HL-60/S4 treated with phorbol 12-myristate 13-acetate at 8.2 ng/mL for 4 days and 3 days (cell line): ENCODE measurements around the gene SPDYE3.
"Not testable (repeated sequence)": the region's sequence is repeated elsewhere in the genome, so short reads cannot be mapped to it uniquely, and the experiment has no call there.

Experiments
- in situ Hi-C: fragments of 300-500 bp; cut with MboI; formaldehyde crosslinking; loops from 2 replicates; pipeline ENCODE4 v1.15.0; 2022; ENCODE audit warnings: low sequenced_read_pairs

SPDYE3 gene

DNA sequence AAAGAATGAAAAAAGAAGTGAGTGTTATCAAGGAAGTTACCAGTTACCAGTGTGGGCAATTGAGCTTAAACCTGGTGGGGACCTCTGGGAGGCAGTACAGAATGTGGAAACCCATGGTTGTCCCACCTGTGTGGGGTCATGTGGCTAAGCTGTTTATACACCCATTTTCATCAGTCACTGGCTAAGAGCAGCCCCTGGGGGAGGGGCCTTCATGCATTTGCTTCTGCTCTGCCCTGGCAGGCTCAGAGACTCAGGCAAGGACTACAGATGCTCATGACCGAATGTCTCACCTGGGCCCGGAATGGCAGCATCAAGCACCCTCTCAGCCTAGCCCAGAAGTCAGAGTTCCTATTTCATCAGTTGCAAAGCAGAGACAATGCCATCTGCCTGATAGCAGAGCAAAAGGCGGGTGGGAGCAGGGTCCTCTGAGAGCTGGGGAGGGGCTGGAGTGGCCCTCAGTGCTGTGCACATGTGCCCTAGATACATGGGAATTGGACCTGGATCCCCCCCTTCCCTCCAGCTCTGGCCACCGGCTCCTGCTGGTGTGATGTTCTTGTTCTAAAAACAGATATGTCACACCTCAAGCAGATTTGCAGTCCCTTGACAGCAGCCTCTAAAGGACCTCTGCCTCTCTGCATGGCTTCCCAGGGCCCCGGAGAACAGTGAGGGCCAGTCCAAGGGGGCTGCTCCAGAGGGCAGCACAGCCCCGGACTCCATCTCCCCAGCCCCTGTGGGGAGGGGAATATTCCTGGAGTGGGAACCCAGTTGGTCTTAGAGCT lies 20.1 kb upstream of the SPDYE3 start:
- in situ Hi-C loops = not testable (repeated sequence)

DNA sequence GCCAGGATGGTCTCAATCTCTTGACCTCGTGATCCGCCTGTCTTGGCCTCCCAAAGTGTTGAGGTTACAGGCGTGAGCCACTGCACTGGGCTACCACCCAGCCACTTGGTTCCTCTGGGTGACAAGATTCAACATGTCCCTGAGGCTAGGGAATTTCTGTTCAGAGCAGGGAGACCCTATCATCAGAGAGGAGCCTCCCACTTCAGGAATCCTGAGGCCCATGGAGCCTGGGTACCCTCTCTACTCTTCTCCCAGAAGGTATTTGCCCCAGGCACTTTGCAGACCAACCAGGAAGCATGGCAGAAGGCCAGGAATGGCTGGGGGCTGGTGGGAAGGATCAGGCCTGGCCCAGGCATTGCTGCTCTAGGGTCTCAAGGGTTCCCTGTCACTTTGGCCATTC lies 19.2 kb upstream of the SPDYE3 start:
- in situ Hi-C loops = not testable (repeated sequence)

DNA sequence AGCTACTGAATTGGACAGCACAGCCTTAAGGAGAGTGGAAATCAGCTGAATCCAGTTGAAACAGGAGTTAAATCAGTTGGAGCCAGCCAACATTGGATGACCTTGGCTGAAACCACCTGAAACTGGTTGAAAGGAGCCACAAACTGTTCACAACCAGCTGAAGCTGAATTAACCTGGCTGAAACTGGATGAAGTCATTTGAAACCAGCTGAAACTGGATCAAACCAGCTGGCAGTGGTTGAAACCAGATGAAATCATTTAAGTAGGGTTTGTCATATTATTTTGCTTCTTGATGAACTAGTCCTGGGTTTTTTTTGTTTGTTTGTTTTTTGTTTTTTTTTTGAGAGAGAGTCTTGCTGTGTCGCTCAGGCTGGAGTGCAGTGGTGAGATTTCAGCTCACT lies 15.3 kb upstream of the SPDYE3 start:
- in situ Hi-C loops = not testable (repeated sequence)

DNA sequence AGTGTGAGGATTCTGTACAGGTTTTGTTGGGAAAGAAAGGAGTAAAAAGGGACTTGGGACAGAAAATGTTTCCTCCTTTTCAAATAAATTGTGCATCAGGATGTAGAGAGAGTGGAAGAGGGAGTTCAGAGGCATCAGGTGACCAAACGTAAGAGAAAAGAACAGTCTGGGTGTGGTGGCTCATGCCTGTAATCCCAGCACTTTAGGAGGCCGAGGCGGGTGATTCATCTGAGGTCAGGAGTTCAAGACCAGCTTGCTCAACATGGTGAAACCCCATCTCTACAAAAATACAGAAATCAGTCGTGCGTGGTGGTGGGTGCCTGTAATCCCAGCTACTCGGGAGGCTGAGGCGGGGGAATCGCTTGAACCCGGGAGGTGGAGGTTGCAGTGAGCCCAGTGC lies 12.2 kb upstream of the SPDYE3 start:
- in situ Hi-C loops = not testable (repeated sequence)

DNA sequence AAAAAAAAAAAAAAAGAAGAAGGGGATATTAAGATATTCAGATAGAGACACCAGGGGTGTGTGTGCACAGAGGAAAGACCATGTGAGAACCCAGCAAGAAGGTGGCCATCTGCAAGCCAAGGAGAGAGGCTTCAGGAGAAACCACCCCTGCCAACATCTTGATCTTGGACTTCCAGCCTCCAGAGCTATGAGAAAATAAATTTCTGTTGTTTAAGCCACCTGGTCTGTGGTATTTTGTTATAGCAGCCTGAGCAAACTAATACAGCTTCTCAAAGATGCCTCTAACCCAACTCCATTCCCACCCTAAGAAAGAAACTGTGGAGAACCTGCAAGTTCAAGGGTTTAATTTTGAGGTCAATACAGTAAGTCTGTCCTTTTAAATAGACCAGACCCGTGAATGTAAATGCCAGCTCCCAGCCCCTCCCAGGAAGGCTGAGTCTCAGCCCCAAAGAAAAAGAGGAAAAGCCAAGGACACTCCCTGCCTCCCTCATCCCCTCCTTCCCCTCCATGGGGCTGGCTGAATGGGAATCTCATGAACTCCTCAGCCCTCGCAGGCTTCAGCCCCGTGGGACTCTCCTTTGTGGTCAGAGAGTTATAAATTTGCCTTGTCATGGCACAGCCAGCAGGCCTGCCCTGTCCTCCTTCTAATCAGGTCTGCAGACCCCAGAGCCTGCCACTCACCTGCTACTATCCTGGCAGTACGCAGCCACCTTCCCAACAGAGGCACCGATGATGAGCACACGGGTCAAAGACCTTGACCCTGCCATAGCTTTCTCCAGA lies 9.5 kb upstream of the SPDYE3 start:
- in situ Hi-C loops = not testable (repeated sequence)

DNA sequence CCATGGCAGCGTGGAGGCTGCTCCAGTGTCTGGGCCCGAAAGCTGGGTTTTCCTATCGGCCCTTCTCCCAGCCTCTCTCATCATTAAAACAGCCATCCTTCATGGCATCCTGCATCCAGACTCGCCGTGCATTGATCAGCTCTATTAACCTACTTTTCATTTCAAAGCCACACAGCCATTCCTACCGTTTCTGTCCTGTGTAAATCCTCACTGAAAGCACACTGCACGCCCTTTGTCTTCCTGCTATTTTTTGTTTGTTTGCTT lies 8.9 kb upstream of the SPDYE3 start:
- in situ Hi-C loops = not testable (repeated sequence)

DNA sequence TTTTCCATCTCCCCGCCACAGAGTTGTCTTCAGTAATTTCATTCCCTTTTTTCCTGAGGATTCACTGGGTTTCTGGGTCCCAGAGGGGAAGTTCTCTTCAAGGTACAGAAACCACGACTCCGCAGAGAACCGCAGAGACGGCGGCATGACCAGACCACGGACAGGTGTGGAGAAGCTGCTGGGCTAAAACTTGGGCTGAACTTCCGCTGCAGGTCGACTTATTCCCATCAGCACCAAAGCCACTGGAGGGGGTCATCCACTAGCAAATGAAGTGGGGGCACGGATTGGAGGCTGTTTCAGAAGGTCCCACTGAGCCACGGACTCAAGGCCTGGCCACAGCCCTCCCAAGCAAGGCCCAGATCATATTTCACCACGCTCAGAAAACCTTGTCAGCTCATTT lies 3.0 kb upstream of the SPDYE3 start:
- in situ Hi-C loops = not testable (repeated sequence)

DNA sequence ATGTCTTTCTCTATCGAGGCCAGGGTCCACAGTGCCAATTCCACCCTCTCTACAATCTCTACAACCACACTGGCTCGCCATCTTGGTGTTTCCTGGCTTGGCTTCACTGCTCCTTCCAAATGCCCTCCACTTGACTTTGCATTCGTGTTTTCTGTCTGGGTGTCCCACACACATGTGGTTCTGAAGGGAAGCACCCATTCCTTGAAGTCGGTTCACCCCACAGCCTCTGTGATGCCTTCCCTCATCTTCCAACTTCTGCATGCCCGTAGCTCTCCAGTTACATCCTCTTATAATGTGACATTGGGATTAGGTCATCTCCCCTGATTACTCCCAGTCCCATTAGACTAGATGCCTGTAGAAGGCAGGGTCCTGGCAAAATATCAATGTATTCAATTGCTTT lies 10.8 kb downstream of the SPDYE3 start:
- in situ Hi-C loops = not testable (repeated sequence)

DNA sequence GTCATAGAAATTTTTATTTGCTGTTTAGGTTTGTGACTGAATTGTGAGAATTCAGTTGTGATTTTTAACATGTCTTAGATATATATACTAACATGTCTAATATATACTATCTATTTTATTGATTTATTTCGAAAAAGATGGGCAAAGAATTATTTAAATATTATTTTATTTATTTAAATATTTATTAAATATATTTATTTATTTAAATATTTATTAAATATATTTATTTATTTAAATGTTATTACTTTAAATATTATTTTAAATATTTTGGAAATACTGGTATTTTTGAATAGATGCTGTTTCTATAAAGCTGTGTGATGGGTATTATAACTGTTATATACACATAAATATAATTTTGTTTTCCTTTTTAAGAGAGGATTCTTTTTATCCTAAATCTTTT lies 14.1 kb downstream of the SPDYE3 start:
- in situ Hi-C loops = not testable (repeated sequence)

DNA sequence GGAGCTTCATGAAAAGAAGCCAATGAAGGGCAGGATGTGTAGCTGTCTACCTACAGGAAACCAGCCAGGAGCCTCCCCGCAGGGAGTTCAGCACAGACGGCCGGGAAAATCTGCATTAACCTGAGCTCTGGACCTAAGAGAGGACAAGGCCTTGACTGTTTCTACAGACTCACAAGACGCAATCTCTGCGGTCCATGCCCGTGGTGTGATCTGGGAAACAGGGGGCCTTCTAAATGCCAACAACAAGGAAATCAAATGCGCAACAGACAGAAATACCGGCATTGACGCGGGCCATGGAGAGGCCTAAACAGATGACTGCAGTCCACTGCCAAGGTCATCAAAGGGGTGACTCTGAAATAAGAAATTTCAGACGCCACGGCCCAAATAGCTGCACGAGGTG lies 16.7 kb downstream of the SPDYE3 start:
- in situ Hi-C loops = not testable (repeated sequence)

DNA sequence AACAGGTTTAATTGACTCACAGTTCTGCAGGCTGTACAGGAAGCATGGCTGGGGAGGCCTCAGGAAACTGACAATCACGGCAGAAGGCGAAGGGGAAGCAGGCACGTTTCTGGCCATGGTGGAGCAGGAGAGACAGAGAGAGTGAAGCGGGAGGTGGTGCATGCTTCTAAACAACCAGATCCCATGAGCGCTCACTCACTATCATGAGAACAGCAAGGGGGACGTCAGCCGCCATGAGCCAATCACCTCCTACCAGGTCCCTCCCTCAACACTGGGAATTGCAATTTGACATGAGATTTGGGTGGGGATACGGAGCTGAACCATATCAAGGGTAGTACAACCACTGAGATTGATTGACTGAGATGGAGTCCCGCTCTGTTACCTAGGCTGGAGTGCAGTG lies 18.2 kb downstream of the SPDYE3 start:
- in situ Hi-C loops = not testable (repeated sequence)

DNA sequence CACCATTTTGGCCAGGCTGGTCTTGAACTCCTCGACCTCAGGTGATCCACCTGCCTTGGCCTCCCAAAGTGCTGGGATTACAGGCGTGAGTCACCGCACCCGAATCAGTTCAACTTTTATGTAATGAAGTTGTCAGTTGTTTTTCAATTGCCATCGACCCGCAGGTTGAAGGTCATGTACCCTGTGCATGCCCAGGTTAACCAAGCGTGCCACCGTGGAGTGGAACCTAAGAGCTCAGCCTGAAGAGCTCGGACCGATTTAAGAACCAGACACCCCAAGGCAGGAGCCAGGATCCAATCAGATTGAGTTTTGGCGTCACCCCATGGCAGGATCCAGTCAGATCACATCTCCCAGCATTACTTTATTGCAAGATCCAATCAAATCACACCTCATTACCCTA lies 19.4 kb downstream of the SPDYE3 start:
- in situ Hi-C loops = not testable (repeated sequence)

DNA sequence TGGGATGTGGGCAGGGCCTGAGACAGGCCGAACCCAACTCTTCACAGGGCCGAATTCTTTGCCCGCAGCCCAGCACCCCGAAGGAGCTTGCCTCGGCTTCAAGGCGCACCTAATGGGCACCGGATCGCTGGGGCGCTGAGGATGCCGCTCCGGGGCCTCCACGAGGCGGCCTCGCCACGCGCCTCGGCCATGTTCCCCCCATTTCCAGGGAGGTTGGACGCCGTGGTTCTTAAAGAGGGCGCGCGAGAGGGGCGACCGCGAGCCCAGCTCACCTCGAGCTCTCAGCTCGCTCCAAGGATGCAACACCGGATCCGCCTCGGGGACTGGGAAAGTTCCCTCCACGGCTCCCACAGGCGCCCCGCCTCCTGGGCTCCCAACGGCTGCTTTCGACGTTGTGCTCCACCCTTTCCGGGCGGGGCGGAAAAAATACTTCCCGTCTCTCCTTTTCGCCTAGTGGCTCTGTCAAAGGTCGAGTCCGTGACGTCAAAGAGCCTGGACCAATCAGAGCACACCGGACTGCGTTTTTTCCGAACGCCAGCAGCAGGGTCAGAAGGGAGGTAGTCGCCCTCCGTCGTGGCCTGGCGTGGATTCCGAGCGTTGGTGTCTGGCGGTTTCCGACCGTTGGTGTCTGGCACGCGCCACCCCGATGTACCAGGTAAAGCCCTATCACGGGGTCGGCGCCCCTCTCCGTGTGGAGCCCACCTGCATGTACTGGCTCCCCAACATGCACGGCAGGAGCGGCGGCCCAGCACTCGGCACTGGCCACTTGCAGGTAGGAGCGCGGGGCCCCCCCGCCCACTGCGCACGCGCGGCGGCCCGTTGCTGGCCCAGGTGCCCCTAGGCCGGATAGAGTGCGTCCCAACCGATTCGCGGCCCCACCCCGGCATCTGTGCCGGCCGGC lies 28.3 kb downstream of the SPDYE3 start:
- in situ Hi-C loops = not testable (repeated sequence)

DNA sequence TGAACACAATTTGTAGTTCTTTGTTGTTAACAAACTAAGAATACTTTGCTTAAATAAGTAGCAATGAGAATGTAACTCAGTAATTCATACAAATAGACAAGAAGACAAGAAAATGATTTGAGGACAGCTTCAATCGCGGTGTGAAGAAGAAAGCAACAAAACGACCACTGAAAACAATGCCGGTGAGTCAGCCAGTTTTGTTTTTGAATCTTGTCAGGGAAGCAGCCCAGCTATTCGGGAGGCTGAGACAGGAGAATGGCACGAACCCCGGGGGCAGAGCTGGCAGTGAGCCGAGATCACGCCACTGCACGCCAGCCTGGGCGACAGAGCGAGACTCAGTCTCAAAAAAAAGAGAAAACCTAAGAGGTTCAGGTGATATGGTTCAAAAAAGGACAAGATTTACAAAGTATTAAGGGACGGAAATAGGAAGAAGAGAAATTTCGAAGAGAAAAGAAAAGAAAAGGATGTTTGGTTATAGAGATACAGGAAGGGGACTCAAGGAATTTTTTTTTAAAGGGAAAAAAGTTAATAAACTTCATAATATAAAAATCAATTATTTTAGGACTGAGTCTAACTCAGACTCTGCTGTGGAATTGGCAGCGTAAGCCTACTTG lies 30.7 kb downstream of the SPDYE3 start:
- in situ Hi-C loops = not testable (repeated sequence)

DNA sequence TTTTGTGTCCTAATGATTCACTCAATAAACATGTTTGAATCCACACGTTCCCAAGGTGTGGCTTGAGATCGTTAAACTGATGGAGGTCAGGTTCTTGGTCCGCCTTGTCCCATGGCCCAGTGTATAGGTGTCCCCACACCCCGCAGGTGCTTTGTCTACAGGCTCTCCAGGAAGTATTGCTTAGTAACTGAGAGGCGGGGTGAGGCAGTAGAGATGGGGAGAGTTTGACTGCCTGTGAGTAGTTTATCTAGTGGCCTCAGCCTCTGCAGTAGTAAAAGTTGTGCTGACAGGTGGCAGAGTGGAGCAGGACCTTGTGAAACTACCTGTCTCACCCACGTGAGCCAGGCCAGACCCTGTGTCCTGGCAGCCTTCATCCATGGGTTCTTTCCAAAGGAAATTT lies 33.8 kb downstream of the SPDYE3 start:
- in situ Hi-C loops = not testable (repeated sequence)

DNA sequence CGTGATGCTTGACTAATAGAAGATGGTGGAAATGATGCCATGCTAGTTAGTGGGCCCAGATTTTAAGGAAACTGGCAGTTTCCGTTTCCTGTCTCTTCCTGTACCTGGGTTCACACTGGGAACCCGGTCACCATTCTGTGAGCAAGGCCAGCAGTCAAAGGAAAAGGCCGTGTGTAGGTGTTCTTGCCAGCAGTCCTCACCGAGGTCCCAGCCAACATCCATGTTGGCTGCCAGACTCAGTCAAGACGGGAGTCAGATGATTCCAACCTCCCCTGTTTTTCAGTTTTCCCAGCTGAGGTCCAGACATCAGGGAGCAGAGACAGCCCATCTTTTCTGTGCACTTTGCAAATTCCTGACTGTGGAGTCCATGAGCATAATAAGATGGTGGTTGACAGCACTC lies 35.3 kb downstream of the SPDYE3 start:
- in situ Hi-C loops = no loop called here

DNA sequence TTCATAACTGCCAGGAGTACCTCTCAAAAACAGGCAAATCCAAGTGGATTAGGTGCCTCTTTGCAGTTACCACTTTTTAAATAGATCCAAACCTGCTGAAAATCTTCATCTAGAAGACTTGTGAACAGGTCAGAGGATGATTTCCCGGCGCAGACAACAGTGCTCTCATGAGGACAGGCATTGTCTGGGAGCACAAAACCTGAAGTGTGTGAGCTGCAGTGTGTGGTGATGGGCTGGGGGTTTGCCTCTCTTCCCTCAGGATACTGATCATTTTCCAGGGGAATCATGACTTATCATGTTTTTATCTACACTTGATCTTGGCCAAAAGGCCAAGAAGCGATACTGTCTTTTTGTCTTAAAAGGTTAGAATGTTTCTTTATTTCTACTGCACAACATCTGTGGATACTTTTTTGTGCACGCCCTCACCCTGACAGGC lies 36.6 kb downstream of the SPDYE3 start:
- in situ Hi-C loops = not testable (repeated sequence)

DNA sequence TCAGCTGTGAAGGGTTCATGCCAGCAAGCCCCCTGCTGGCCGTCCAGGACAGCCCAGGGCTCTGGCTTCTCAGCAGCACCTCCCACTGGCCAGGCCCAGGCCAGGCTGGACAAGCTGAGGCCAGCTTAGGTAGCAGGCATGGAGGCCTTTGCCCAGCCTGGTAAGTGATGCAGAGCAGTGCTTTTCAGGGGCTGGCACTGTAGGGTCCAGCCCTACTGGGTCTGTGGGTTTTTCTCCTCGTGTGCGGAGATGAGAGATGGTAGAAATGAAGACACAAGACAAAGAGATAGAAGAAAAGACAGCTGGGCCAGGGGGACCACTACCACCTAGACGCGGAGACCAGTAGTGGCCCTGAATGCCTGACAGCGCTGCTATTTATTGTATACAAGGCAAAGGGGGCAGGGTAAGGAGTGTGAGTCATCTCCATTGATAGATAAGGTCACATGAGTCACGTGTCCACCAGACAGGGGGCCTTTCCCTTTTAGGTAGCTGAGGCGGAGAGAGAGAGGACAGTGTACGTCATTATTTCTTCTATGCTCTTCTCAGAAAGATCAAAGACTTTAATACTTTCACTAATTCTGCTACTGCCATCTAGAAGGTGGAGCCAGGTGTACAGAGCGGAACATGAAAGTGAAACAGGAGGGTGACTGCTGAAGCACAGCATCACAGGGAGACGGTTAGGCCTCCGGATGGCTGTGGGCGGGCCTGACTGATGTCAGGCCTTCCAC lies 37.2 kb downstream of the SPDYE3 start:
- in situ Hi-C loops = not testable (repeated sequence)

DNA sequence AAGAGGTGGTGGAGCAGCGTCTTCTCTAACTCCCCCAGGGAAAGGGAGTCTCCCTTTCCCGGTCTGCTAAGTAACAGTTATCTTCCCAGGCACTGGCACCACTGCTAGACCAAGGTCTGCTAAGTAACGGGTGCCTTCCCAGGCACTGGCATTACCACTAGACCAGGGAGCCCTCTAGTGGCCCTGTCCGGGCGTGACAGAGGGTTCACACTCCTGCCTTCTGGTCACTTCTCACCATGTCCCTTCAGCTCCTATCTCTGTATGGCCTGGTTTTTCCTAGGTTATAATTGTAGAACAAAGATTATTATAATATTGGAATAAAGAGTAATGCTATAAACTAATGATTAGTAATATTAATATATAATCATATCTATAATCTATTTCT lies 37.8 kb downstream of the SPDYE3 start:
- in situ Hi-C loops = not testable (repeated sequence)

DNA sequence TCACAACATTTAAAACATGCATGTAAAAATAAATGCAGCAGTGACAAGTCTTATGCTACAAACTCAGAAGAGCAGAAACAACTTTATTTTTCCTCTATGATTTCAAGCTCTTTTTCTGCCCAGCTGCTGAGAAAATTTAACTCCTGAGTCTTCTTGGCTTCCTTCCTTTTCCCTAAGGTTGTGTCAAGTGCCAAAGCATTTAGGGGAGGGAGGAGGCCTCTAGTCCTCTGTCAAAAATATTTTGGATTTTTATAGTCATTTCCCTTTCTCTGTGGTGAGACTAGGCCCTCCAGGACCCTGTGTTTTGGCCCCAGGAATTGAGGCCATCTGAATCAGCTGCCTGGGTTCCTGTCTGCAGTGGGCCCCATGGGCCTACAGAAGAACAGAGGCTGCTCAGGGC lies 39.4 kb downstream of the SPDYE3 start:
- in situ Hi-C loops = no loop called here
